ENCODE measurements around the gene PTPN4. TPM values are rescaled to one million over a fixed set of nuclear protein-coding genes. Genes with fewer than 3 reads are reported as not detected.
A peak's percentile ranks its signal among the peaks of the same experiment; 100 is the strongest.

The PTPN4 gene
- total and polyA plus RNA-seq, 9 of the 15 experiments (the other 6 are each of a cell fraction or from before 2014, with no cell fraction given) = 5.0 to 32.8 (median 27.3) TPM

- TF ChIP-seq AFF4 (CRISPR knock-in tag; IDR thresholded peaks at IDR 0.05) (no peak), ARID2 (IDR thresholded peaks at IDR 0.05) (no peak), NFIC (IDR thresholded peaks at IDR 0.05) (peak; percentile 29; the same call in 1 of the 2 replicates), FOXP4 (CRISPR knock-in tag; IDR thresholded peaks at IDR 0.05; ENCODE audit: borderline replicate concordance) (no peak), NONO (IDR thresholded peaks at IDR 0.05; ENCODE audit: low read depth in 2 of 2, low read length in 1 of 2) (no peak), TEAD4 (IDR thresholded peaks at IDR 0.05; ENCODE audit: low read length) (peak; percentile 83), TEAD4 (CRISPR knock-in tag; IDR thresholded peaks at IDR 0.05; ENCODE audit: borderline replicate concordance) (no peak), TEAD2 (tag; IDR thresholded peaks at IDR 0.05) (no peak), FOXJ2 (tag; IDR thresholded peaks at IDR 0.05) (peak; percentile 83), CBFA2T3 (IDR thresholded peaks at IDR 0.05) (peak; percentile 89), TCF3 (CRISPR knock-in tag; IDR thresholded peaks at IDR 0.05) (peak; percentile 82), MTA2 (IDR thresholded peaks at IDR 0.05; ENCODE audit: low read depth) (peak; percentile 53; the same call in 1 of the 2 replicates), ERF (CRISPR knock-in tag; IDR thresholded peaks at IDR 0.05) (no peak), CHD2 (IDR thresholded peaks at IDR 0.05; ENCODE audit: low read depth, low read length) (no peak), MEF2D (tag; conservative IDR thresholded peaks at IDR 0.05; ENCODE audit: low read depth) (peak; percentile 51; the same call in 1 of the 2 replicates), CBX2 (IDR thresholded peaks at IDR 0.05; ENCODE audit: insufficient read depth, low read length, poor library complexity, severe bottlenecking) (no peak)
- TF ChIP-seq, protein P1, sequence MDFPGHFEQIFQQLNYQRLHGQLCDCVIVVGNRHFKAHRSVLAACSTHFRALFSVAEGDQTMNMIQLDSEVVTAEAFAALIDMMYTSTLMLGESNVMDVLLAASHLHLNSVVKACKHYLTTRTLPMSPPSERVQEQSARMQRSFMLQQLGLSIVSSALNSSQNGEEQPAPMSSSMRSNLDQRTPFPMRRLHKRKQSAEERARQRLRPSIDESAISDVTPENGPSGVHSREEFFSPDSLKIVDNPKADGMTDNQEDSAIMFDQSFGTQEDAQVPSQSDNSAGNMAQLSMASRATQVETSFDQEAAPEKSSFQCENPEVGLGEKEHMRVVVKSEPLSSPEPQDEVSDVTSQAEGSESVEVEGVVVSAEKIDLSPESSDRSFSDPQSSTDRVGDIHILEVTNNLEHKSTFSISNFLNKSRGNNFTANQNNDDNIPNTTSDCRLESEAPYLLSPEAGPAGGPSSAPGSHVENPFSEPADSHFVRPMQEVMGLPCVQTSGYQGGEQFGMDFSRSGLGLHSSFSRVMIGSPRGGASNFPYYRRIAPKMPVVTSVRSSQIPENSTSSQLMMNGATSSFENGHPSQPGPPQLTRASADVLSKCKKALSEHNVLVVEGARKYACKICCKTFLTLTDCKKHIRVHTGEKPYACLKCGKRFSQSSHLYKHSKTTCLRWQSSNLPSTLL (IDR thresholded peaks at IDR 0.05) = no peak
- TF ChIP-seq, protein P2, sequence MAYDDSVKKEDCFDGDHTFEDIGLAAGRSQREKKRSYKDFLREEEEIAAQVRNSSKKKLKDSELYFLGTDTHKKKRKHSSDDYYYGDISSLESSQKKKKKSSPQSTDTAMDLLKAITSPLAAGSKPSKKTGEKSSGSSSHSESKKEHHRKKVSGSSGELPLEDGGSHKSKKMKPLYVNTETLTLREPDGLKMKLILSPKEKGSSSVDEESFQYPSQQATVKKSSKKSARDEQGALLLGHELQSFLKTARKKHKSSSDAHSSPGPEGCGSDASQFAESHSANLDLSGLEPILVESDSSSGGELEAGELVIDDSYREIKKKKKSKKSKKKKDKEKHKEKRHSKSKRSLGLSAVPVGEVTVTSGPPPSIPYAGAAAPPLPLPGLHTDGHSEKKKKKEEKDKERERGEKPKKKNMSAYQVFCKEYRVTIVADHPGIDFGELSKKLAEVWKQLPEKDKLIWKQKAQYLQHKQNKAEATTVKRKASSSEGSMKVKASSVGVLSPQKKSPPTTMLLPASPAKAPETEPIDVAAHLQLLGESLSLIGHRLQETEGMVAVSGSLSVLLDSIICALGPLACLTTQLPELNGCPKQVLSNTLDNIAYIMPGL (CRISPR knock-in tag; IDR thresholded peaks at IDR 0.05) = no peak
- TF ChIP-seq, protein P3, sequence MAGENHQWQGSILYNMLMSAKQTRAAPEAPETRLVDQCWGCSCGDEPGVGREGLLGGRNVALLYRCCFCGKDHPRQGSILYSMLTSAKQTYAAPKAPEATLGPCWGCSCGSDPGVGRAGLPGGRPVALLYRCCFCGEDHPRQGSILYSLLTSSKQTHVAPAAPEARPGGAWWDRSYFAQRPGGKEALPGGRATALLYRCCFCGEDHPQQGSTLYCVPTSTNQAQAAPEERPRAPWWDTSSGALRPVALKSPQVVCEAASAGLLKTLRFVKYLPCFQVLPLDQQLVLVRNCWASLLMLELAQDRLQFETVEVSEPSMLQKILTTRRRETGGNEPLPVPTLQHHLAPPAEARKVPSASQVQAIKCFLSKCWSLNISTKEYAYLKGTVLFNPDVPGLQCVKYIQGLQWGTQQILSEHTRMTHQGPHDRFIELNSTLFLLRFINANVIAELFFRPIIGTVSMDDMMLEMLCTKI (IDR thresholded peaks at IDR 0.05; ENCODE audit: partially characterized antibody) = no peak
Measured at GRCh38 chr2:119771331-119771730, 11.6 kb downstream of the PTPN4 start (continued).

Measured in K562 (cell line).